ENCODE results near the gene DACH1.

Gene DACH1

GRCh38 chr13:71513411-71514033 lies 353.5 kb downstream of the DACH1 start:
- Histone ChIP-seq H2AFZ (ENCODE audit: low read depth) (no peak overlapping the region), H3K4me2 (no peak overlapping the region), H3K27ac (no peak overlapping the region), H3K79me2 (ENCODE audit: insufficient read depth, low read depth) (no peaks in the 10 kb centered on the region), H3K36me3 (ENCODE audit: insufficient read depth) (no peaks in the 10 kb centered on the region), H3K27me3 (ENCODE audit: insufficient read depth, low read depth) (no peaks in the 10 kb centered on the region), H3K4me1 (ENCODE audit: low read depth, poor library complexity, severe bottlenecking) (no peaks in the 10 kb centered on the region), H3K9ac (no peak overlapping the region), H4K20me1 (ENCODE audit: insufficient read depth) (no peaks in the 10 kb centered on the region), H3K4me3 (IDR thresholded peaks at IDR 0.05; ENCODE audit: insufficient read depth, low read depth, low read length) (no peak overlapping the region)
- TF ChIP-seq CTCF (conservative IDR thresholded peaks at IDR 0.05; ENCODE audit: low read depth, low read length), result no peak

GRCh38 chr13:71503781-71504180 lies 363.2 kb downstream of the DACH1 start:
- Histone ChIP-seq H3K4me3 (IDR thresholded peaks at IDR 0.05; ENCODE audit: insufficient read depth, low read depth, low read length) (no peak overlapping the region), H3K9ac (no peak overlapping the region), H4K20me1 (ENCODE audit: insufficient read depth) (no peaks in the 10 kb centered on the region), H2AFZ (ENCODE audit: low read depth) (no peak overlapping the region), H3K79me2 (ENCODE audit: insufficient read depth, low read depth) (no peaks in the 10 kb centered on the region), H3K4me2 (no peak overlapping the region), H3K4me1 (ENCODE audit: low read depth, poor library complexity, severe bottlenecking) (no peaks in the 10 kb centered on the region), H3K36me3 (ENCODE audit: insufficient read depth) (no peaks in the 10 kb centered on the region), H3K27ac (no peak overlapping the region), H3K27me3 (ENCODE audit: insufficient read depth, low read depth) (no peaks in the 10 kb centered on the region)
- no peak for TF ChIP-seq CTCF (conservative IDR thresholded peaks at IDR 0.05; ENCODE audit: low read depth, low read length)

GRCh38 chr13:71499944-71500514 lies 367.0 kb downstream of the DACH1 start:
- Histone ChIP-seq H3K4me1 (ENCODE audit: low read depth, poor library complexity, severe bottlenecking) (no peaks in the 10 kb centered on the region), H3K27ac (no peak overlapping the region), H3K4me2 (no peak overlapping the region), H3K27me3 (ENCODE audit: insufficient read depth, low read depth) (no peaks in the 10 kb centered on the region), H3K79me2 (ENCODE audit: insufficient read depth, low read depth) (no peaks in the 10 kb centered on the region), H3K9ac (no peak overlapping the region), H4K20me1 (ENCODE audit: insufficient read depth) (no peaks in the 10 kb centered on the region), H3K36me3 (ENCODE audit: insufficient read depth) (no peaks in the 10 kb centered on the region), H3K4me3 (IDR thresholded peaks at IDR 0.05; ENCODE audit: insufficient read depth, low read depth, low read length) (no peak overlapping the region), H2AFZ (ENCODE audit: low read depth) (no peak overlapping the region)
- no peak for TF ChIP-seq CTCF (conservative IDR thresholded peaks at IDR 0.05; ENCODE audit: low read depth, low read length)

- H3K4me3 ChIP-seq (IDR thresholded peaks at IDR 0.05; ENCODE audit: insufficient read depth, low read depth, low read length), result no peak overlapping the region
- no peaks in the 10 kb centered on the region for H3K79me2 ChIP-seq (ENCODE audit: insufficient read depth, low read depth)
- H3K4me2 ChIP-seq, result no peak overlapping the region
- H3K27ac ChIP-seq, result no peak overlapping the region
- H2AFZ ChIP-seq (ENCODE audit: low read depth), result no peak overlapping the region
- no peaks in the 10 kb centered on the region for H3K36me3 ChIP-seq (ENCODE audit: insufficient read depth)
- H3K27me3 ChIP-seq (ENCODE audit: insufficient read depth, low read depth), result no peaks in the 10 kb centered on the region
- H3K4me1 ChIP-seq (ENCODE audit: low read depth, poor library complexity, severe bottlenecking), result no peaks in the 10 kb centered on the region
- no peak overlapping the region for H3K9ac ChIP-seq
- H4K20me1 ChIP-seq (ENCODE audit: insufficient read depth), result no peaks in the 10 kb centered on the region
- no peak for TF ChIP-seq CTCF (conservative IDR thresholded peaks at IDR 0.05; ENCODE audit: low read depth, low read length)
These were observed 367.8 kb downstream of the DACH1 start for GRCh38 chr13:71499235-71499634.

All from KMS-11 (cell line).